Esophagus (tissue), 2 donors: Measurements from ENCODE around the gene BLCAP. TPM values are rescaled to one million over a fixed set of nuclear protein-coding genes. Genes with fewer than 3 reads are reported as not detected.
"Not testable (repeated sequence)": the region's sequence is repeated elsewhere in the genome, so short reads cannot be mapped to it uniquely, and the experiment has no call there.

Source experiments
- H3K27ac ChIP-seq, 2 donors: one replicate each; pipeline ENCODE4 v1.5.1; 2013; ENCODE audit warnings: low read depth in 2 of 2, mild to moderate bottlenecking in 2 of 2, inconsistent platforms in 1 of 2, low read length in 1 of 2, moderate library complexity in 1 of 2
- H3K27me3 ChIP-seq, 2 donors: one replicate each; pipeline ENCODE4 v1.6.1; 2013; ENCODE audit warnings: low read length in 2 of 2, control low read depth in 1 of 2, mild to moderate bottlenecking in 1 of 2; ENCODE audit not compliant: insufficient read depth in 2 of 2, control insufficient read depth in 1 of 2
- H3K36me3 ChIP-seq, 2 donors: one replicate each; pipeline ENCODE4 v1.6.1; 2013; ENCODE audit warnings: low read length in 1 of 2; ENCODE audit not compliant: control insufficient read depth in 2 of 2, insufficient read depth in 2 of 2
- H3K4me1 ChIP-seq, 2 donors: one replicate each; pipeline ENCODE4 v1.6.1; 2013; ENCODE audit warnings: low read length in 1 of 2; ENCODE audit not compliant: control insufficient read depth in 2 of 2, insufficient read depth in 2 of 2
- H3K4me3 ChIP-seq, 2 donors: one replicate each; pipeline ENCODE4 v1.5.1; 2013; ENCODE audit warnings: low read length in 2 of 2, mild to moderate bottlenecking in 2 of 2, low read depth in 1 of 2, moderate library complexity in 1 of 2
- H3K9me3 ChIP-seq, 2 donors: one replicate each; pipeline ENCODE4 v1.6.1; 2013; ENCODE audit warnings: mild to moderate bottlenecking in 2 of 2, low read depth in 1 of 2, low read length in 1 of 2, moderate library complexity in 1 of 2; ENCODE audit not compliant: control insufficient read depth in 2 of 2, insufficient read depth in 1 of 2
- WGBS, 2 donors: extraction: QIAGEN DNeasy Blood & Tissue Kit; methylation state at CpG; one replicate each; pipeline ENCODE4 v1.1.7; 2013; 5-methylcytosine and 5-hydroxymethylcytosine counted together
- polyA plus RNA-seq, 2 donors: library from polyadenylated mRNA; stranded (reverse); fragments of 200-250 nt; gene quantifications; one replicate each; pipeline ENCODE4 v1.2.3, GENCODE V29; 2013
- donor health status: healthy with polysubstance abuse.
- donor health status: Bipolar disorder and iron deficiency.

Gene BLCAP
- polyA plus RNA-seq, 2 donors = 45.7 to 80.2 TPM

- no peaks in the 10 kb centered on the region for H3K36me3 ChIP-seq
- no peak overlapping the region for H3K27ac ChIP-seq
- H3K9me3 ChIP-seq = no peaks in the 10 kb centered on the region
- no peak overlapping the region for H3K4me3 ChIP-seq
- no peaks in the 10 kb centered on the region for H3K27me3 ChIP-seq
- H3K4me1 ChIP-seq = no peaks in the 10 kb centered on the region
- 73 to 79% methylated on average over 4 of the region's 4 CpGs for WGBS, 2 donors
These were observed 31.1 kb upstream of the BLCAP start for GRCh38 chr20:37558779-37559178.

- H3K9me3 ChIP-seq = no peaks in the 10 kb centered on the region
- no peak overlapping the region for H3K4me3 ChIP-seq
- H3K27me3 ChIP-seq = peaks cover 0 to under 1% of the 10 kb centered on the region in 2 donors
- 73 to 83% methylated on average over 4 of the region's 4 CpGs for WGBS, 2 donors
- H3K27ac ChIP-seq = no peak overlapping the region
- H3K36me3 ChIP-seq = no peaks in the 10 kb centered on the region
- no peaks in the 10 kb centered on the region for H3K4me1 ChIP-seq
These were observed 30.6 kb upstream of the BLCAP start for GRCh38 chr20:37558306-37558705.

- peaks cover 0 to 2% of the 10 kb centered on the region in 2 donors for H3K27me3 ChIP-seq
- H3K9me3 ChIP-seq = no peaks in the 10 kb centered on the region
- no peak overlapping the region for H3K27ac ChIP-seq
- WGBS, 2 donors = 87 to 89% methylated on average over 6 of the region's 6 CpGs
- no peaks in the 10 kb centered on the region for H3K4me1 ChIP-seq
- H3K4me3 ChIP-seq = no peak overlapping the region
- H3K36me3 ChIP-seq = no peaks in the 10 kb centered on the region
These were observed 28.9 kb upstream of the BLCAP start for GRCh38 chr20:37556538-37556937.

DNA sequence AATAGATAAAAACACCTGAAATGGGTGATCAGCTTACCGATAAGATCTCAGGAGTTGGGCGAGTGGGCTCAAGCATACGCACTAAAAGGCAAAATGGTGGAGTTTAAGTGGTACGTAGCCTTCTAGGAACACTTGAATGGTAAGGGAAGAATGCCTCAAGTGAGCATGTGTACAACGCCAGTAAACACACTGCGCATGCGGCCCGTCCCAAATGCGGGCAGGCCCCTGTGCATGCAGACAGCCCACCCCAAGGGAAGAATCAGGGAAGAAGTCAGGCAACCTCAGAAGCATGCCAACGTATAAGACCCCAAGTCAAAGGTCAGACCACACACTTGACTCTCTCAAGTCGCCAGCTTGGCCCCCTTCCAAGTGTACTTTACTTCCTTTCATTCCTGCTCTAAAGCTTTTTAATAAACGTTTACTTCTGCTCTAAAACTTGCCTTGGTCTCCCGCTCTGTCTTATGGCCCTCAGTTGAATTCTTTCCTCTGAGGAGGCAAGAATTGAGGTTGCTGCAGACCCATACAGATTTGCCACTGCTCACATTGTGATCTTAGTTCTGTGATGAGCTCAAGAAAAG lies 27.1 kb upstream of the BLCAP start:
- H3K4me1 ChIP-seq, H3K36me3 ChIP-seq, H3K9me3 ChIP-seq, H3K27ac ChIP-seq, H3K4me3 ChIP-seq, H3K27me3 ChIP-seq: not testable (repeated sequence)
- WGBS, 2 donors = 72 to 73% methylated on average over 13 of the region's 13 CpGs

- Histone ChIP-seq H3K36me3 (no peaks in the 10 kb centered on the region), H3K27ac (no peak overlapping the region), H3K9me3 (no peaks in the 10 kb centered on the region), H3K4me1 (no peaks in the 10 kb centered on the region), H3K27me3 (peaks cover 0 to 2% of the 10 kb centered on the region in 2 donors), H3K4me3 (no peak overlapping the region)
- WGBS, 2 donors = 40 to 47% methylated on average over 1 of the region's 1 CpG
These were observed 24.7 kb upstream of the BLCAP start for GRCh38 chr20:37552415-37552814.

GRCh38 chr20:37551660-37552059 lies 24.0 kb upstream of the BLCAP start:
- H3K36me3 ChIP-seq, H3K9me3 ChIP-seq, H3K4me1 ChIP-seq, H3K4me3 ChIP-seq, H3K27ac ChIP-seq, H3K27me3 ChIP-seq: not testable (repeated sequence)
- 81 to 83% methylated on average over 2 of the region's 2 CpGs for WGBS, 2 donors

- H3K9me3 ChIP-seq, H3K36me3 ChIP-seq, H3K4me1 ChIP-seq, H3K4me3 ChIP-seq, H3K27ac ChIP-seq, H3K27me3 ChIP-seq: not testable (repeated sequence)
- 59 to 67% methylated on average over 16 of the region's 16 CpGs for WGBS, 2 donors
These were observed 22.6 kb upstream of the BLCAP start for GRCh38 chr20:37550101-37550920.

DNA sequence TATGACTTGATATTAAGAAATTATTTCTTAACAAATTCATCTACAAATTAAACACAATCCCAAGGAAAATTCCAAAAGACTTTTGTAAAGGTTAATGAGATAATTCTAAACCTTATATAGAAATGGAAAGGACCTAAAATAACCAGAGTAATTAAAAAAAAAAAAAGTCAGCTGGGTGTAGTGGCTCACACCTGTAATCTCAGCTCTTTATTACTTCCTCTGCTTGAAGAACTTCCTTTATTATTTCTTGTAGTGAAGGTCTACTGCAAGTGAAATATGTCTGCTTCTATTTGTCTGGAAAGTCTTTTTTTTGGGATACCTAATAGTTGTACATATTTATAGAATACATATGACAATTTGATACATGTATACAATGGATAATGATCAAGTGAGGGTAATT lies 20.2 kb upstream of the BLCAP start:
- Histone ChIP-seq H3K27me3 (no peaks in the 10 kb centered on the region), H3K9me3 (no peaks in the 10 kb centered on the region), H3K4me3 (no peak overlapping the region), H3K36me3 (no peaks in the 10 kb centered on the region), H3K27ac (no peak overlapping the region), H3K4me1 (no peaks in the 10 kb centered on the region)

DNA sequence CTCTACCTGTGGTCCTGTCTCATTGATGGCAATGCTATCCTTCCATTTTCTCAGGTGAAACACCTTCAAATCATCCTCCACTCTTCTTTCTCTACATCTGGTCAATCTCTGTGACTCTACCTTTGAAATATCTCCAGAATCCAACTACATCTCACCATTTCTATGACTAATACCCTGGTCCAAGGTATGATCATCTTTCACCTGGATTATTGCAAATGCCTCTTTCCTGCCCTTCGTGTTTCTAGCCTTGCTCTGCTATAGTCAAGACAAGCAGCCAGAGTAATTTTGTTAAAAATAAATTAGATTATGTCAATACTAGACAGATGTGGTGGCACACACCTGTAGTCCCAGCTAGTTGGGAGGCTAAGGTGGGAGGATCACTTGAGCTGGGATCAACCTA lies 17.8 kb upstream of the BLCAP start:
- Histone ChIP-seq H3K4me1 (no peaks in the 10 kb centered on the region), H3K36me3 (no peaks in the 10 kb centered on the region), H3K9me3 (no peaks in the 10 kb centered on the region), H3K27ac (no peak overlapping the region), H3K4me3 (no peak overlapping the region), H3K27me3 (no peaks in the 10 kb centered on the region)
- 78 to 85% methylated on average over 1 of the region's 1 CpG for WGBS, 2 donors

DNA sequence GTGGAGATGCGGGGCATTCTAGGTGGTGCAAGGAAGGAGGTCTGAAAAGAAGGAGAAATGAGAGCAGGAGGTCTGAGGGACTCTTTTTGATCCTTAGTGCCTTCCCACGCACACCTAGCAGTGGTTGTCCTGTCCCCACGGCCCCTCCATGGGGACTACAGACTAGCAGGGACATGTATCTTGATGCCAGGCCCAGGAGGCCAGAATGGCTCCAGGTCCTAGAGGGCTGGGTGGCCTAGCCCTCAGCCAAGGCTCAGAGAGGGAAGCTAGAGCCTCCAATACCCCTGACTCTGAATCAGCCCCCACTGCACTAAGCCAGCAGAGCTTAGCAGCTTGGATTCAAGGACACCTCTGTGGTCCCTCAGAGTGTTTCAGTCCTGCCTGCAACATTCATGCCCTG lies 16.7 kb upstream of the BLCAP start:
- Histone ChIP-seq H3K27me3 (no peaks in the 10 kb centered on the region), H3K4me1 (no peaks in the 10 kb centered on the region), H3K9me3 (no peaks in the 10 kb centered on the region), H3K4me3 (no peak overlapping the region), H3K36me3 (no peaks in the 10 kb centered on the region), H3K27ac (no peak overlapping the region)
- WGBS, 2 donors = 48 to 63% methylated on average over 3 of the region's 3 CpGs
